ENCODE data around the gene SLC9A5. TPM values are rescaled to one million over a fixed set of nuclear protein-coding genes. Genes with fewer than 3 reads are reported as not detected.

SLC9A5 gene
- total RNA-seq, 2 donors from 2014 or later = 1.4 to 5.9 TPM

DNA sequence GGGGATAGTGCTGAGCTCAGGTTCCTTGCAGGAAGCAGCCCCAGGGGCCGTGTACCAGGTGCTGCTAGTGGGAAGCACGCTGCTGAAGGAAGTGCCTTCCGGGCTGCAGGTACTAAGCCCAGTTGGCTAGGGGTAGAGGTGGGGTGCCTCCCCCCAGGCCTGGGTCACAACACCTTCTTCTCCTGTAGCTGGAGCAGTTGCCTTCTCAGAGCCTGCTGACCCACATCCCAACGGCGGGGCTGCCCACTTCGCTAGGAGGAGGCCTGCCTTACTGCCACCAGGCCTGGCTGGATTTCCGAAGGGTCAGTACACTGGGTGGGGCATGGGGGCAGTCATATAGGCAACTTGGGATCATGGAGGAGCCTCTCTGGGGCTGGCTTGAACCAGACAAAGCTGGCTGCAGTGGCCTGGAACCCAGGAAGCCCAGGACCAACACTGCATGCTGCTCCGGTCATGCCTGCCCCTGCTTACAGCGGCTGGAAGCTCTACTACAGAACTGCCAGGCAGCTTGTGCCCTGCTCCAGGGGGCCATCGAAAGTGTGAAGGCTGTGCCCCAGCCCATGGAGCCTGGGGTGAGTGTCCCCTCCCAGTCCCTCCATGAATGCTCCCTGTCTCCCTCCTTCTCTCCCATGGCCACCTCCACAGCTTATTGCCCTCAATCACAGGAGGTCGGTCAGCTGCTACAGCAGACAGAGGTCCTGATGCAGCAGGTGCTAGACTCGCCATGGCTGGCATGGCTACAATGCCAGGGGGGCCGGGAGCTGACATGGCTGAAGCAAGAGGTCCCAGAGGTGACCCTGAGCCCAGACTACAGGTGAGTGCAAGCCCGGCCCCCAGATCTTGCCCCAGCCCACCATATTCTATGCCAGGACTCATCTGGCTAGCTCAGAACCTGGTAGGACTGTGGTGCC lies 33.0 kb downstream of the SLC9A5 start:
- H3K4me1 Mint-ChIP-seq (ENCODE audit: low read depth in 2 of 2) = peaks cover 6 to 8% of the 10 kb centered on the region in 2 donors
- ATAC-seq (no peak), DNase-seq (ENCODE audit: low spot score) (no peak)
- H3K27me3 Mint-ChIP-seq = no peaks in the 10 kb centered on the region
- H3K9me3 Mint-ChIP-seq = no peaks in the 10 kb centered on the region
- H3K27ac Mint-ChIP-seq = no peak overlapping the region
- H3K4me3 Mint-ChIP-seq = no peak overlapping the region
- no peaks in the 10 kb centered on the region for H3K36me3 Mint-ChIP-seq

DNA sequence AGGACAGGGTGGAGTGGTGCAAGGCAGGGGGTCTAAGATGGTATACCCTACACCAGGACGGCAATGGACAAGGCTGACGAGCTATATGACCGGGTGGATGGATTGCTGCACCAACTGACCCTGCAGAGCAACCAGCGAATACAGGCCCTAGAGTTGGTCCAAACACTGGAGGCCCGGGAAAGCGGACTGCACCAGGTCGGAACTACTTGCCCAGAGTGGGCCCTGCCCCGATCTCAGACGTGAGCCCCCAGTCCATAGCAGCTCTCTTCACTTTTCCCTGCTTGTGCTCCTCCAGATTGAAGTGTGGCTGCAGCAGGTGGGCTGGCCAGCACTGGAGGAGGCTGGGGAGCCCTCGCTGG lies 33.6 kb downstream of the SLC9A5 start:
- DNase-seq (ENCODE audit: low spot score) (no peak), ATAC-seq (no peak)
- Mint-ChIP-seq H3K36me3 (no peaks in the 10 kb centered on the region), H3K27ac (no peak overlapping the region), H3K27me3 (no peaks in the 10 kb centered on the region), H3K9me3 (no peaks in the 10 kb centered on the region), H3K4me1 (ENCODE audit: low read depth in 2 of 2) (peaks cover 3 to 6% of the 10 kb centered on the region in 2 donors), H3K4me3 (no peak overlapping the region)

DNA sequence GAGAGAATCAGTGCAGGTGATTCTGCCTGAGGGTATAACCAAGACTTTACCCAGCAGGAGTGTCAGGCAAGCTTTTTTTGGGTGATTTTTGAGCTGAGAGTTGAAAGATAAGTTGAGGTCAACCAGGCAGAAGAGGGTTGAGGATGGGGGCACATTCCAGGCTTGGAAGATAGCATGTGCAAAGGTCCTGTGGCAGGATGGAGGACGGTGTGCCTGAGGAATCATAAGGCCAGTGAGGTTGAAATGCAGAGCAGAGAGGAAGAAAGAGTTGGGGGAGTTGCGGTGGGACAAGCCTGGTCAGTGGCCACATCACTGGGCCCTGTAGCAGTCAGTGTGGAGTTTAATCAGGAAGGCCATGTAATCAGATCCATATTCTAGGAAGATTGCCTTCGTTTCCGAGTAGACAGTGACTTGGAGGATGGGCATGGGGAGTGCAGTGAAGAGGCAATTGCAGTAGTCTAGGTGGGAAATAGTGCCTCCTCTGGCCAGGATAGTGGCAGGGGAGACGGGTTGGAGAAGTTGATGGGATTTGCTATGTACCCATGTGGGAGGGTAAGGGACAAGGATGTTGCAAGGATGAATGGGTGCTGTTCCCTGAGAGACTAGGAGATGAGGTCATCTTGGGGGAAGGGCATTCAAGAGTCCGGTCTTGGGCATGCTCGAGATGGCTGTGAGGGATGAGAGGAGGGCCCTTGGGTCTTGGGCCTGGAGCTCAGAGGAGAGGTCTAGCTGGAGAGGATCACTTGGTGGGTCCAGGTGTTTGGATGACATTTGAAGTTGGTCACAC lies 34.5 kb downstream of the SLC9A5 start:
- DNase-seq (ENCODE audit: low spot score) (no peak), ATAC-seq (no peak)
- Mint-ChIP-seq H3K27me3 (no peaks in the 10 kb centered on the region), H3K4me1 (ENCODE audit: low read depth in 2 of 2) (peaks cover 0 to 2% of the 10 kb centered on the region in 2 donors), H3K36me3 (no peaks in the 10 kb centered on the region), H3K27ac (no peak overlapping the region), H3K9me3 (no peaks in the 10 kb centered on the region), H3K4me3 (no peak overlapping the region)

DNA sequence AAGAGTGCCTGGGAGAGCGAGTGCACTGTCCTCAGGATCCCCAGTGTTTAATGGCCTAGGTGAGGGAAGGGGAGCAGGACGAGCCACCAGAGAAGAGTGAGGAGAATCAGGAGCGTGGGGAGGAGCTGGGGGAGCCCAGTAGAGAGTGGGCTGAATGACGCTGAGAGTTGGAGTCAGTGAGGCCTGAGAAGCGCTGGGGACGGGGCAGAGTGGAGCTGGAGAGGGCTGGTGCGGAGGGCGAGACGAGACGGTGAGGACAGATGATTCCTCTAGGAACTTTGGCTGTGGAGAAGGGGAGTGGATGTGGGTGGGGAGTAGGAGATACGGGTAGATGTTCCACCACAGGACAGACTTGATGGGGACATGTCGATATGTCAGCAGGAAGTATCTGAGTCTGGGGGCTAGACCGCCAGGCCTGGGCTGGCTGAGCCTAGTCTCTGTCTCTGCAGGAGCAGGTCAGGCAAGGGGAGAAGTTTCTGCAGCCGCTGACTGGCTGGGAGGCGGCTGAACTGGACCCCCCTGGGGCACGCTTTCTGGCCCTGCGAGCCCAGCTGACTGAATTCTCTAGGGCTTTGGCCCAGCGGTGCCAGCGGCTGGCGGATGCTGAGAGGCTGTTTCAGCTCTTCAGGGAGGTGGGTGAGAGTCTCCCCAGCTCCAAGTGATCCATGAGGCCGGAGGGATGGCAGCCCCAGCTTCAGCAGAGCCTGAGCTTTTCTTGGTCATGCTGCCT lies 35.2 kb downstream of the SLC9A5 start:
- DNase-seq (ENCODE audit: low spot score) (no peak), ATAC-seq (no peak)
- H3K27me3 Mint-ChIP-seq = no peaks in the 10 kb centered on the region
- H3K9me3 Mint-ChIP-seq = no peaks in the 10 kb centered on the region
- H3K4me3 Mint-ChIP-seq = no peak overlapping the region
- no peaks in the 10 kb centered on the region for H3K4me1 Mint-ChIP-seq (ENCODE audit: low read depth in 2 of 2)
- H3K36me3 Mint-ChIP-seq = no peaks in the 10 kb centered on the region
- no peak overlapping the region for H3K27ac Mint-ChIP-seq

DNA sequence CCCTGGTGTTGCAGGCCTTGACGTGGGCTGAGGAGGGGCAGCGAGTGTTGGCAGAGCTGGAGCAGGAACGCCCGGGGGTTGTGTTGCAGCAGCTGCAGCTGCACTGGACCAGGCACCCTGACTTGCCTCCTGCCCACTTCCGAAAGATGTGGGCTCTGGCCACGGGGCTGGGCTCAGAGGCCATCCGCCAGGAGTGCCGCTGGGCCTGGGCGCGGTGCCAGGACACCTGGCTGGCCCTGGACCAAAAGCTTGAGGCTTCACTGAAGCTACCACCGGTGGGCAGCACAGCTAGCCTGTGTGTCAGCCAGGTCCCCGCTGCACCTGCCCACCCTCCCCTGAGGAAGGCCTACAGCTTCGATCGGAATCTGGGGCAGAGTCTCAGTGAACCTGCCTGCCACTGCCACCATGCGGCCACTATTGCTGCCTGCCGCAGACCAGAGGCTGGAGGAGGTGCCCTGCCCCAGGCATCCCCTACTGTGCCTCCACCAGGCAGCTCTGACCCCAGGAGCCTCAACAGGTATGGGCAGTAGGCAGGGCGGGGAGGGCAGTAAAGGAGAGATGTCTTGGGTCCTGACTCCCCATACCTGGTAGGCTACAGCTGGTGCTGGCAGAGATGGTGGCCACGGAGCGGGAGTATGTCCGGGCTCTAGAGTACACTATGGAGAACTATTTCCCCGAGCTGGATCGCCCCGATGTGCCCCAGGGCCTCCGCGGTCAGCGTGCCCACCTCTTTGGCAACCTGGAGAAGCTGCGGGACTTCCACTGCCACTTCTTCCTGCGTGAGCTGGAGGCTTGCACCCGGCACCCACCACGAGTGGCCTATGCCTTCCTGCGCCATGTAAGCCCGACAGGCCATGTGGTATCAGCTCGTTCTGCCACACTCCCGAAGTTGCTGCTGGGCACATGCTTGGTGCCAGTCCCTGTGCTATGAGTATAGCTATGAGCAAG lies 36.2 kb downstream of the SLC9A5 start:
- H3K9me3 Mint-ChIP-seq = no peaks in the 10 kb centered on the region
- no peak overlapping the region for H3K27ac Mint-ChIP-seq
- DNase-seq (ENCODE audit: low spot score) (no peak), ATAC-seq (no peak)
- H3K4me1 Mint-ChIP-seq (ENCODE audit: low read depth in 2 of 2) = peaks cover 7% of the 10 kb centered on the region in 2 donors
- no peak overlapping the region for H3K4me3 Mint-ChIP-seq
- no peaks in the 10 kb centered on the region for H3K36me3 Mint-ChIP-seq
- no peaks in the 10 kb centered on the region for H3K27me3 Mint-ChIP-seq

DNA sequence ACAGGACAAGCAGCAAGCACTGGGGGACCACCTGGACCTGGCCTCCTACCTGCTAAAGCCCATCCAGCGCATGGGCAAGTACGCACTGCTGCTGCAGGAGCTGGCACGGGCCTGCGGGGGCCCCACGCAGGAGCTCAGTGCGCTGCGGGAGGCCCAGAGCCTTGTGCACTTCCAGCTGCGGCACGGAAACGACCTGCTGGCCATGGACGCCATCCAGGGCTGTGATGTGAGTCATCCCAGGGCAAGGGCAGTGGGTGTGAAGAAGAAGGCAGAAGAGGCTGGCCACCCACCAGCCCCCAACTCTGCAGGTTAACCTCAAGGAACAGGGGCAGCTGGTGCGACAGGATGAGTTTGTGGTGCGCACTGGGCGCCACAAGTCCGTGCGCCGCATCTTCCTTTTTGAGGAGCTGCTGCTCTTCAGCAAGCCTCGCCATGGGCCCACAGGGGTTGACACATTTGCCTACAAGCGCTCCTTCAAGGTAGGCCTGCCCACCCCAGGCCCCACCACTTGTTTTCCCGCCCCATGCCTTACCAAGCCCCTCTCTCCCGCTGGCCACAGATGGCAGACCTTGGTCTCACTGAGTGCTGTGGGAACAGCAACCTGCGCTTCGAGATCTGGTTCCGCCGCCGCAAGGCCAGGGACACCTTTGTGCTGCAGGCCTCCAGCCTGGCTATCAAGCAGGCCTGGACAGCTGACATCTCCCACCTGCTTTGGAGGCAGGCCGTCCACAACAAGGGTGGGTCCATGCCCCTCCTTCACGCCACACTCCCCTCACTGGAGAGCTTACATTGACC lies 37.9 kb downstream of the SLC9A5 start:
- no peaks in the 10 kb centered on the region for H3K27me3 Mint-ChIP-seq
- H3K9me3 Mint-ChIP-seq = no peaks in the 10 kb centered on the region
- peaks cover 7 to 11% of the 10 kb centered on the region in 2 donors for H3K4me1 Mint-ChIP-seq (ENCODE audit: low read depth in 2 of 2)
- H3K4me3 Mint-ChIP-seq = no peak overlapping the region
- H3K36me3 Mint-ChIP-seq = no peaks in the 10 kb centered on the region
- DNase-seq (ENCODE audit: low spot score) (no peak), ATAC-seq (no peak)
- H3K27ac Mint-ChIP-seq = no peak overlapping the region

DNA sequence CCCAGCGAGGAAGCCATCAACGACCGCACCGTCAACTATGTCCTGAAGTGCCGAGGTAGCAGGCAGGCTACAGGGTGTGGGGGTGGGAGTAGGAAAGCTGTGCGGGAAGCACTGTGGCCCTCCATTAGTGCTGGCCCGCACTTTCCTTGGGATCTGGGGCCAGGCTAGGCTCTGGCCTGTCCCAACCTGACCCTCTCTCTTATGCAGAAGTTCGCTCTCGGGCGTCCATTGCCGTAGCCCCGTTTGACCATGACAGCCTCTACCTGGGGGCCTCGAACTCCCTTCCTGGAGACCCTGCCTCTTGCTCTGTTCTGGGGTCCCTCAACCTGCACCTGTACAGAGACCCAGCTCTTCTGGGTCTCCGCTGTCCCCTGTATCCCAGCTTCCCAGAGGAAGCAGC lies 39.2 kb downstream of the SLC9A5 start:
- Mint-ChIP-seq H3K4me3 (no peak overlapping the region), H3K27ac (no peak overlapping the region), H3K4me1 (ENCODE audit: low read depth in 2 of 2) (peaks cover 7 to 11% of the 10 kb centered on the region in 2 donors), H3K27me3 (no peaks in the 10 kb centered on the region), H3K36me3 (no peaks in the 10 kb centered on the region), H3K9me3 (no peaks in the 10 kb centered on the region)
- no peak for ATAC-seq
- DNase-seq (ENCODE audit: low spot score) = no peak

DNA sequence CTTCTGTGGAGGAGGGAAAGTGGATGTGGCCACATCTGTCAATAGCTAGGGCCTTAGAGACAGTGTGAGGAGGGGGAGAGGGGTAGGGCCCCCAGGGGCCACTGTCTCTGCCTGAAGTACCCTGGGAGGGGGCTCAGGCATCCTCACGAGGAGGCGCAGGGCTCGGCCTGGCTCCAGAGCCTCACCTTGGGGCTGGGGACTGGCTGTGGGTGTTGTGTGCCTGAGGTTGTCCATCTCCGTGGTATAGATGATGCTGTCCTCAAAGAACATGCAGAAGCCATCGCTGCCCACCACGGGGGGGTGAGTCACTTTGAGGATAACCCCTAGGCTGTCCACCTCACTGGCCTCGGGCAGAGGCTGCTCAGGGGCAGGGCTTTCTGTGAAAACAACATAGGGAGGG lies 42.7 kb downstream of the SLC9A5 start:
- Mint-ChIP-seq H3K9me3 (no peaks in the 10 kb centered on the region), H3K27ac (no peak overlapping the region), H3K4me3 (no peak overlapping the region), H3K27me3 (no peaks in the 10 kb centered on the region), H3K4me1 (ENCODE audit: low read depth in 2 of 2) (peaks cover 7 to 17% of the 10 kb centered on the region in 2 donors), H3K36me3 (no peaks in the 10 kb centered on the region)
- DNase-seq (ENCODE audit: low spot score) = no peak
- no peak for ATAC-seq

DNA sequence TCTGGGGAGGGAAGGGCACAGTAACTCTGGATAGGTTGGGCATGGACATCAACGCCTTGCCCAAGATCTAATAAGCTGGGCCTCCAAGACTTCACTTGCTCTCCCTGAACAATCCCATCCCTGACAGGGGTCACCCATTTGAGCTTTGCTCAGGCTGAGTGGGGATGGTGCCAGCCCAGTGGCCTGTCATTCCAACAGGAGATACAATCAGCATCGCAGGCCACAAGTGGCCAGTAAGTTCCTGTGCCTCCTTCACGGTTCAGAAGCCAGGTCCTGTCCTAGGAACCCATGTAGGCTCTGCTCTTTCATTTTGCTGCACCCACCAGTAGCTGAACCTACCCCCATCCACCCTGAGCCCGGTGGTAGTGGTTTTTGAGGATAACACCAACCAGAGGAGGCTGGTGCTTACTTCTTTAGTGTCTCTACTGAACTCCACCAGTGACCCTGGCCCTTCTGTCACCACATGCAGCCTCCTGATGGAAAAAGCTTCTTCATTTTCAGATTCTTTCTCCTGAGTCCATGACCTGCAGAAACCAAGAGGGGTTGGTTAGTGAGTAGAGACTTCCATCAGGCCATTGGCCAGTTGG lies 45.5 kb downstream of the SLC9A5 start:
- Mint-ChIP-seq H3K9me3 (no peaks in the 10 kb centered on the region), H3K4me3 (no peak overlapping the region), H3K4me1 (ENCODE audit: low read depth in 2 of 2) (peaks cover 7 to 17% of the 10 kb centered on the region in 2 donors), H3K27me3 (no peaks in the 10 kb centered on the region), H3K36me3 (no peaks in the 10 kb centered on the region), H3K27ac (no peak overlapping the region)
- DNase-seq (ENCODE audit: low spot score) = peak; percentile 55
- no peak for ATAC-seq

DNA sequence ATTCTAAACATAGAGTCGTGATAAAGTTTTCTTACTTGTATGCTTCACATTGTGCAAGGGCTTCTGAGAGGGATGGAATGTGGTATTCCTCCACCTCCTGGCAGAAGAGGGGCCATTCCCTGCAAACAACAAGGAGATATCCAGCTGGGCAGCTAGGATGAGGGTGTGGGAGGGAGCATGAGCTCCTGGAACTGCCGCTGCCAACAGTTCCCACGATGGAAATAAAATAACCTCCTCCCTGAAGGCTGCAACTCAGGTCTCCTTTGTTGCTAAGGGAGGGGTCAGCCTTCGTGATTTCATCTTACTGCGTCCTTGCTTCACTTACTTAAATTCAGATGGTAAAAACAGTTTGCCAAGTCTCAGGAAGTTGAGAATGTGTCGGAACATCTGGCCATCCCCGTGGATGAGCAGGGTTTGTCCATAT lies 46.2 kb downstream of the SLC9A5 start:
- no peak for ATAC-seq
- Mint-ChIP-seq H3K36me3 (no peaks in the 10 kb centered on the region), H3K27me3 (no peaks in the 10 kb centered on the region), H3K4me1 (ENCODE audit: low read depth in 2 of 2) (peaks cover under 1 to 11% of the 10 kb centered on the region in 2 donors), H3K9me3 (no peaks in the 10 kb centered on the region), H3K4me3 (no peak overlapping the region), H3K27ac (no peak overlapping the region)
- DNase-seq (ENCODE audit: low spot score) = peak; percentile 32

DNA sequence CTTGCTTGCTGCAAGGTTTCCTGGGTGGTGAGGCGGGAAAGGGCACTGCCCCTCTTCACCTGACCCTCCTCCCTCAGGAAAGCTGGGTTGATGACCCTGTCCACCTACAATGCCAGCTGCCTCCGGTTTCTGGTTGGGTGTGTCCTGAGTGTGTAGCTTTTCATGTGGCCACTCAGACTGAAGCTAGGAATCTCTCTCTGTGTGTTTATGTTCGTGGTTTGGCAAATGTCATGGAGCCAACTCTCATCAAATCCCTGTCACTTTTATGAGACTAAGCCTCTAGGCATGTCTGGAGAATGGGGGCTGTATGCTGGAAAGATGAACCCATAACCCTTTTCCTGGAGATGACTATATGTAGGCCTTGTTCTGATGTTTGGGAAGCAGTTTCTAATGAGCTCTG lies 47.6 kb downstream of the SLC9A5 start:
- H3K27me3 Mint-ChIP-seq = no peaks in the 10 kb centered on the region
- DNase-seq (ENCODE audit: low spot score) = no peak
- H3K4me3 Mint-ChIP-seq = no peak overlapping the region
- no peak for ATAC-seq
- peaks cover 0 to 6% of the 10 kb centered on the region in 2 donors for H3K4me1 Mint-ChIP-seq (ENCODE audit: low read depth in 2 of 2)
- no peaks in the 10 kb centered on the region for H3K9me3 Mint-ChIP-seq
- H3K27ac Mint-ChIP-seq = no peak overlapping the region
- H3K36me3 Mint-ChIP-seq = no peaks in the 10 kb centered on the region

DNA sequence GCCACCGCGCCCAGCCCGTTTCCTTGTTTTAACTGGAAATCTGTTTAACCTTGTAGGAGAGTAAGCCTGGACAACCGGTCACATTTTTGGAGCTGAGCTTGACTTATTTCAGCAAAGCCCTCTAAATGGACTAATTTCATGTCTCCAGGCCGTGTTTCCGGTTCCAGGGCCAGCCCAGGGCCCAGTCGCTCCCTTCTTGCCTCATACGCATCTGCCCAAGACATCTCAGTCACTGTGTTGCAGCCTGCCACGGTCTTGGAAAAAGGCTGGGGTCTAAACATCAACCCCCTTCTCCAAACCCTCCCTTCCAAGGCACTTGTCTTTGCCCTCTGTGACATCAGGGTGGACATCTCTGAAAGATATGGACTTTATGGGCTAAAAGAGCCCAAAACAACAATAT lies 49.5 kb downstream of the SLC9A5 start:
- H3K36me3 Mint-ChIP-seq = no peaks in the 10 kb centered on the region
- ATAC-seq (no peak), DNase-seq (ENCODE audit: low spot score) (peak; percentile 31)
- H3K9me3 Mint-ChIP-seq = no peaks in the 10 kb centered on the region
- peaks cover 0 to 6% of the 10 kb centered on the region in 2 donors for H3K4me1 Mint-ChIP-seq (ENCODE audit: low read depth in 2 of 2)
- H3K27ac Mint-ChIP-seq = no peak overlapping the region
- no peak overlapping the region for H3K4me3 Mint-ChIP-seq
- no peaks in the 10 kb centered on the region for H3K27me3 Mint-ChIP-seq

Measured in natural killer cell treated with Interleukin-12 subunit alpha and Interleukin-12 subunit beta and Interleukin-15 and Interleukin-18, amount 100 ng/mL, for 72 hours (primary cell).